GM12878 (cell line): Measurements from ENCODE around the gene TCF7. TPM values are rescaled to one million over a fixed set of nuclear protein-coding genes. Genes with fewer than 3 reads are reported as not detected.

ENCODE experiments used
- ATAC-seq: fragments of 200-7000 bp; cut with Tn5 transposase; 3 replicates; pipeline ENCODE4 v1.9.1; 2020; ENCODE audit warnings: mild to moderate bottlenecking, moderate library complexity
- BruUV-seq: library from RNA; stranded (reverse); fragments of 400-500 nt; replicated peaks from 2 replicates; lab custom pipeline; 2021; lab: Mats Ljungman, UMichigan
- CTCF ChIA-PET: fragments of 300-600 bp; sonication (Branson Sonifier 250); formaldehyde crosslinking; extraction: SDS; loops from one replicate; lab custom pipeline; 2021; ENCODE audit warnings: inconsistent platforms; lab: Yijun Ruan, JAX
- POLR2A ChIA-PET: fragments of 350-600 bp; formaldehyde crosslinking; extraction: SDS; loops from one replicate; lab custom pipeline; 2021; ENCODE audit warnings: inconsistent platforms; lab: Charles Lee
- RAD21 ChIA-PET: fragments of 300-600 bp; sonication (Branson Sonifier 250); formaldehyde crosslinking; loops from one replicate; lab custom pipeline; 2023; ENCODE audit warnings: antibody characterized with exemption; ENCODE audit not compliant: unreplicated experiment; lab: Charles Lee
- SMC1A ChIA-PET: fragments of 300-600 bp; sonication (Branson Sonifier 250); formaldehyde crosslinking; loops from one replicate; lab custom pipeline; 2023; ENCODE audit not compliant: unreplicated experiment, uncharacterized antibody; lab: Charles Lee
- DNase-seq: peaks from one replicate; pipeline ENCODE4 v3.0.0-alpha.2; 2011; ENCODE audit warnings: low read depth, low spot score
- FAIRE-seq: peaks from 3 replicates; lab custom pipeline; 2011; peaks lifted over from hg19 to GRCh38; lab: Jason Lieb, UNC
- H2AFZ ChIP-seq: 2 replicates; pipeline ENCODE4 v1.6.0; 2011; ENCODE audit warnings: low read depth, low read length, control low read depth; ENCODE audit not compliant: control insufficient read depth
- H3K27ac ChIP-seq: 2 replicates; pipeline ENCODE4 v1.5.1; 2011; ENCODE audit warnings: control low read depth; ENCODE audit not compliant: control insufficient read depth, insufficient read depth
- H3K27me3 ChIP-seq, 2 experiments: replicated peaks in 1 of 2; 2 replicates each; pipeline versions ENCODE4 v1.6.0 to v1.6.1; 2011; ENCODE audit warnings: low read length in 1 of 2; ENCODE audit not compliant: control insufficient read depth in 2 of 2, insufficient read depth in 2 of 2
- H3K36me3 ChIP-seq, 2 experiments: 2 replicates each; pipeline ENCODE4 v1.5.1; 2011; ENCODE audit warnings: low read length in 1 of 2; ENCODE audit not compliant: control insufficient read depth in 2 of 2, insufficient read depth in 2 of 2
- H3K4me1 ChIP-seq: 2 replicates; pipeline ENCODE4 v1.6.1; 2011; ENCODE audit warnings: mild to moderate bottlenecking, low read length, moderate library complexity, mixed read lengths; ENCODE audit not compliant: control insufficient read depth, insufficient read depth
- H3K4me2 ChIP-seq: 2 replicates; pipeline ENCODE4 v1.6.0; 2011; ENCODE audit warnings: control low read depth; ENCODE audit not compliant: control insufficient read depth, insufficient read depth
- H3K4me3 ChIP-seq: fragments of 200-600 bp; sonication (generic); 2 replicates; pipeline ENCODE4 v1.5.1; 2016
- H3K79me2 ChIP-seq: 2 replicates; pipeline ENCODE4 v1.6.0; 2011; ENCODE audit warnings: low read length; ENCODE audit not compliant: control insufficient read depth, insufficient read depth
- H3K9ac ChIP-seq: 2 replicates; pipeline ENCODE4 v1.8.0; 2011; ENCODE audit warnings: low read length, control low read depth, mixed read lengths; ENCODE audit not compliant: control insufficient read depth, insufficient read depth
- H3K9me3 ChIP-seq: replicated peaks from 3 replicates; pipeline ENCODE4 v1.5.1; 2011; ENCODE audit warnings: mild to moderate bottlenecking, low read length; ENCODE audit not compliant: control insufficient read depth, insufficient read depth
- H4K20me1 ChIP-seq: 2 replicates; pipeline ENCODE4 v1.6.0; 2011; ENCODE audit not compliant: control insufficient read depth, insufficient read depth
- BCLAF1 ChIP-seq: fragments of 450-650 bp; IDR thresholded peaks from 2 replicates; pipeline ENCODE4 v1.6.1; 2017; ENCODE audit warnings: antibody characterized with exemption, mild to moderate bottlenecking, moderate library complexity
- CREB1 ChIP-seq: IDR thresholded peaks from 2 replicates; pipeline ENCODE4 v1.6.1; 2012; ENCODE audit warnings: low read depth, mild to moderate bottlenecking, inconsistent platforms
- DPF2 ChIP-seq: fragments of 450-650 bp; IDR thresholded peaks from 2 replicates; pipeline ENCODE4 v1.6.1; 2017; ENCODE audit warnings: mild to moderate bottlenecking
- E2F4 ChIP-seq: IDR thresholded peaks from 2 replicates; pipeline ENCODE4 v1.6.1; 2012; ENCODE audit warnings: low read depth, low read length, improper control_type of control experiment
- ETV6 ChIP-seq, 2 experiments: fragments of 450-650 bp in 1 of 2; IDR thresholded peaks in 1 of 2; conservative IDR thresholded peaks in 1 of 2; 2 replicates each; pipeline ENCODE4 v1.6.1; 2014; ENCODE audit warnings: antibody characterized with exemption in 1 of 2, borderline replicate concordance in 1 of 2, low read depth in 1 of 2, mild to moderate bottlenecking in 1 of 2, moderate library complexity in 1 of 2
- FOXM1 ChIP-seq: IDR thresholded peaks from 2 replicates; pipeline ENCODE4 v1.6.1; 2012; ENCODE audit warnings: low read depth, mild to moderate bottlenecking, inconsistent platforms, low read length, moderate library complexity
- LARP7 ChIP-seq: fragments of 450-650 bp; IDR thresholded peaks from 2 replicates; pipeline ENCODE4 v1.6.1; 2017; ENCODE audit warnings: mild to moderate bottlenecking
- NKRF ChIP-seq: fragments of 450-650 bp; conservative IDR thresholded peaks from 2 replicates; pipeline ENCODE4 v1.6.1; 2017; ENCODE audit warnings: mild to moderate bottlenecking, moderate library complexity
- PML ChIP-seq: IDR thresholded peaks from 2 replicates; pipeline ENCODE4 v1.6.1; 2012; ENCODE audit warnings: low read length, inconsistent platforms
- POU2F2 ChIP-seq: IDR thresholded peaks from 3 replicates; pipeline ENCODE4 v1.6.1; 2011; ENCODE audit warnings: low read depth, mild to moderate bottlenecking, low read length, borderline replicate concordance
- RAD21 ChIP-seq: IDR thresholded peaks from 2 replicates; pipeline ENCODE4 v1.6.1; 2011; ENCODE audit warnings: mild to moderate bottlenecking, low read depth, low read length, moderate library complexity; ENCODE audit not compliant: insufficient read depth
- RB1 ChIP-seq: fragments of 450-650 bp; formaldehyde crosslinking; IDR thresholded peaks from 2 replicates; pipeline ENCODE4 v1.6.1; 2017; ENCODE audit warnings: mild to moderate bottlenecking, borderline replicate concordance
- RBBP5 ChIP-seq: fragments of 200-600 bp; sonication (generic); conservative IDR thresholded peaks from 2 replicates; pipeline ENCODE4 v1.6.1; 2016
- RELB ChIP-seq: fragments of 450-650 bp; IDR thresholded peaks from 2 replicates; pipeline ENCODE4 v1.6.1; 2017; ENCODE audit warnings: low read depth, mild to moderate bottlenecking, moderate library complexity
- SIN3A ChIP-seq: IDR thresholded peaks from 2 replicates; pipeline ENCODE4 v1.6.1; 2012; ENCODE audit warnings: low read depth, low read length, improper control_type of control experiment
- ZNF622 ChIP-seq: fragments of 450-650 bp; IDR thresholded peaks from 2 replicates; pipeline ENCODE4 v1.6.1; 2017; ENCODE audit warnings: mild to moderate bottlenecking, inconsistent platforms
- WGBS: methylation state at CpG from one replicate; pipeline ENCODE4 v1.1.6; 2016; ENCODE audit warnings: low lambda C conversion rate; ENCODE audit not compliant: insufficient replicate concordance, insufficient coverage; ENCODE audit errors: missing lambda C conversion rate; 5-methylcytosine and 5-hydroxymethylcytosine counted together
- in situ Hi-C: fragments of 300-500 bp; cut with MboI; formaldehyde crosslinking; loops from 9 replicates; pipeline ENCODE4 v1.14.3; 2018; ENCODE audit warnings: mixed read lengths
- intact Hi-C: fragments of 100-400 bp; cut with micrococcal nuclease; formaldehyde crosslinking; loops from one replicate; pipeline ENCODE4 v1.14.2; 2022; ENCODE audit not compliant: unreplicated experiment
- polyA plus RNA-seq, 11 experiments: library from polyadenylated mRNA; depleted of rRNA in 4 of 11; unstranded in 6 of 11; stranded (reverse) in 5 of 11; fragments of >200 nt; fragmentation: Nextera tagmentation in 4 of 11; fragmentation: Illumina TruSeq in 1 of 11; extraction: Ambion mirVana in 4 of 11; extraction: Trizol in 1 of 11; gene quantifications; 1 replicate in 1 of 11; 2 replicates in 10 of 11; pipeline versions ENCODE4 v1.2.1 to v1.2.3, GENCODE V29; 2011 to 2016; ENCODE audit warnings: inconsistent platforms in 2 of 11, missing spikeins in 2 of 11, low read depth in 1 of 11
- total RNA-seq, 4 experiments: library from RNA; depleted of rRNA in 3 of 4; stranded (reverse); fragments of >200 nt in 3 of 4; fragmentation: Illumina TruSeq in 1 of 4; extraction: Trizol in 1 of 4; gene quantifications; 2 replicates each; pipeline versions ENCODE4 v1.2.1 to v1.2.3, GENCODE V29; 2013 to 2021

Gene TCF7
- total and polyA plus RNA-seq, 10 of the 15 experiments (the other 5 are each of a cell fraction or from before 2014, with no cell fraction given) = 10.0 to 60.2 (median 23.6) TPM

- 96% methylated on average over 5 of the region's 5 CpGs for WGBS
- no TSS peak for BruUV-seq
- Histone ChIP-seq H3K4me2 (no peak overlapping the region), H3K9me3 (no peaks in the 10 kb centered on the region), H3K9ac (no peak overlapping the region), H3K27ac (peak overlapping the region; percentile 71; the same call in 1 of the 2 replicates), H2AFZ (no peak overlapping the region), H3K4me1 (peaks cover 82% of the 10 kb centered on the region), H4K20me1 (no peaks in the 10 kb centered on the region), H3K27me3 (no peaks in the 10 kb centered on the region), H3K4me3 (no peak overlapping the region), H3K36me3 (peaks cover 0 to 14% of the 10 kb centered on the region in 2 experiments; a peak in 3 of 4 replicates), H3K79me2 (peaks cover 39% of the 10 kb centered on the region)
- SMC1A ChIA-PET = interaction anchor here (0.7 to 7.6 kb wide), 4 partner anchors 11 to 189 kb away, joined by 3 to 76 read pairs (median 6); no protein-coding TSS in a partner anchor
- intact Hi-C loops = loop anchor here (5.0 kb wide), 1 partner anchor 414 kb away; no protein-coding TSS in a partner anchor
- ATAC-seq = no peak
- CTCF ChIA-PET = interaction anchor here (4.1 to 12.1 kb wide), 4 partner anchors 12 to 87 kb away, joined by 24 to 184 read pairs (median 90); no protein-coding TSS in a partner anchor
- POLR2A ChIA-PET = interaction anchor here (1.4 to 19.5 kb wide), 3 partner anchors 11 to 21 kb away, joined by 4 to 291 read pairs (median 102); partner anchors contain the start of gene TCF7
- RAD21 ChIA-PET = interaction anchor here (1.9 to 8.7 kb wide), 5 partner anchors 9 to 89 kb away, joined by 4 to 128 read pairs (median 10); partner anchors contain the start of gene TCF7
- in situ Hi-C loops = no loop called here
- FAIRE-seq = no peak
- DNase-seq = no peak
- no peak for TF ChIP-seq POU2F2
- TF ChIP-seq ZNF622 = no peak
- no peak for TF ChIP-seq DPF2
- TF ChIP-seq NKRF = no peak
- no peak for TF ChIP-seq LARP7
- TF ChIP-seq RELB = no peak
- no peak for TF ChIP-seq SIN3A
- TF ChIP-seq E2F4 = no peak
- TF ChIP-seq RBBP5 = no peak
- TF ChIP-seq BCLAF1 = no peak
- no peak for TF ChIP-seq RAD21
- no peak for TF ChIP-seq FOXM1
- no peak for TF ChIP-seq RB1
- no peak for TF ChIP-seq ETV6 (conservative IDR thresholded peaks at IDR 0.05 in 1 of 2, IDR thresholded peaks at IDR 0.05 in 1 of 2; ENCODE audit: borderline replicate concordance in 1 of 2, low read depth in 1 of 2)
- TF ChIP-seq PML = no peak
- no peak for TF ChIP-seq CREB1
Measured at GRCh38 chr5:134128648-134128995, 14.1 kb downstream of the TCF7 start.
